Stimulated activated CD8-positive, alpha-beta memory T cell treated with anti-CD3 and anti-CD28 coated beads, Interleukin-15, amount 100 ng/mL, for 1 hour (primary cell): ENCODE data around the gene PARP3.

Experiments used
- DNase-seq: peaks from one replicate; pipeline ENCODE4 v3.0.0-alpha.2; 2020; ENCODE audit warnings: low read depth

The PARP3 gene

GRCh38 chr3:51934139-51934850, 7.9 kb upstream of the PARP3 start:
- DNase-seq = no peak

GRCh38 chr3:51934991-51935885, 6.9 kb upstream of the PARP3 start:
- DNase-seq = no peak

- no peak for DNase-seq
Observed at GRCh38 chr3:51935886-51936755, 6.0 kb upstream of the PARP3 start.

GRCh38 chr3:51937014-51937413, 5.1 kb upstream of the PARP3 start:
- DNase-seq = no peak

DNA sequence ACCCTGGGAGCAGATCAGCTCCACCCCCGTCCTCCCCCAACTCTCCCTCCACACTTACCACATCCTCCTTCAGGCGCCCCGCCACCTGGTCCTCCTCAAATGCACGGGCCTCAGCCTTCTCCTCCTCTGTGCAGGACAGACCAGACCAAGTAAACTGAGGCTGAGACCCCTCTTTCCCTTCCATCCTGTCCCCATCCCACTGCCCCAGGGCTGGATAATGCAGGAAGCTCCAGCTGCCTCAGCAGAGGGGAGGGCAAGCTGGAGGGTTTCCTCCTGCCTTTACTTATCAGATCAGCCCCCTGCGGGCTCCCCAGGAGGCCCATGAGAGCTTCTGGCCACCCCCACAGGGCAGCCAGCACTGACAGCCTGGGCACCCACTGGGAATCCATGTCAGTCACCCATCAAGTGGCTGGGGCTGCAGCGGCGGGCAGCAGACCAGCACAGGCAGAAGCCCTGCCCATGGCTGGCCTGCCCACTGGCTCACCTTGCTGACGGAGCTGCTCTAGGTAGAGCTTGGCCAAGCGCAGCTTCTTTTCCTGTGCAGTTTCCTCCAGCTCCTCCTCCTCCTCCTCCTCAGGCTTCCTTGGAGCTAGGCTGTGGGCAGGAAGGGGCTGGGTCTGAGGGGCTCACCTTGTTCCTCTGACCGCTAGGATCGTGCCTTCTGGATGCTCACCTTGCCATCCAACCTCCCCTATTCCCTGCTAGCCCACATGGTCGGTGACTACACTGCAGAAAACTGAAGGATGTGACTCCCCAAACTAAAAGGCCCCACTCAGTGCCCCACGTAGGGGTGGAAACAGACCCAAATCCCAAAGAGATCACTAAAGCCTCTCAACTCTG, 4.3 kb upstream of the PARP3 start:
- no peak for DNase-seq

- no peak for DNase-seq
Observed at GRCh38 chr3:51938780-51939425, 3.3 kb upstream of the PARP3 start.

DNA sequence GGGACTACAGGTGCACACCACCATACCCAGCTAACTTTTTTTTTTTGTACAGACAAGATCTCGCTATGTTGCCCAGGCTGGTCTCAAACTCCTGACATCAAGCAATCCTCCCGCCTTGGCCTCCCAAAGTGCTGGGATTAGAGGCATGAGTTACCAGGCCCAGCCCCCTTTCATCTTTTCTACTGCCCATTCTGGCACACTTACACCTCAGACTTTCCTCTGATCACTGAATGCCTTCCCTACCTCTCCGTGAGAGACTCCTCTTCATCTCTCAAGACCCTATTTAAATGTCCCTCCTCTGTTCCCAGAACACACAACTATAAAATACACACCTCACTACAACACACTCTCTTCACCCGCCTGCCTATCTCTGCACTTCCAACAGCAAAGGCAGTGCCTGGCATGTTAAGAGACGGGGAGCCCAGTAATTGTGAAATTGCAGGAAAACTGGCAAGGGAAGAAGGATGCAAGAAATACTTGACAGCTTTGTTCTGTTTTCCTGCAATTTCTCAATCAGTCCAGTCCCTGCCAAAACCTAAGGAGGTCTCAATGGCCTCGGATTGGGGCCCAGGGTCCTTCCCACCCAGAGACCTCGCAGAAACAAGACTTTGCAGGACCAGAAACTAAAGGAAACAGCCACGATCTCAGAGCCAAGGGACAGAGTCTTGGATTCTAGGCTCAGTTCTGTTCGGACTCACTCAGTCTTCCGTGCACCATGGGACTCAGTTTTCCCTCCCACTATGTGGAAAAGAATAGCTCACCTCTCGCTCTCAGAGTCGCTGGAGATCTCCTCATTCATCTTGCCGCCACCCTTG, 1.3 kb upstream of the PARP3 start:
- DNase-seq = no peak

GRCh38 chr3:51941463-51941797, 733 bp upstream of the PARP3 start:
- DNase-seq = no peak

DNA sequence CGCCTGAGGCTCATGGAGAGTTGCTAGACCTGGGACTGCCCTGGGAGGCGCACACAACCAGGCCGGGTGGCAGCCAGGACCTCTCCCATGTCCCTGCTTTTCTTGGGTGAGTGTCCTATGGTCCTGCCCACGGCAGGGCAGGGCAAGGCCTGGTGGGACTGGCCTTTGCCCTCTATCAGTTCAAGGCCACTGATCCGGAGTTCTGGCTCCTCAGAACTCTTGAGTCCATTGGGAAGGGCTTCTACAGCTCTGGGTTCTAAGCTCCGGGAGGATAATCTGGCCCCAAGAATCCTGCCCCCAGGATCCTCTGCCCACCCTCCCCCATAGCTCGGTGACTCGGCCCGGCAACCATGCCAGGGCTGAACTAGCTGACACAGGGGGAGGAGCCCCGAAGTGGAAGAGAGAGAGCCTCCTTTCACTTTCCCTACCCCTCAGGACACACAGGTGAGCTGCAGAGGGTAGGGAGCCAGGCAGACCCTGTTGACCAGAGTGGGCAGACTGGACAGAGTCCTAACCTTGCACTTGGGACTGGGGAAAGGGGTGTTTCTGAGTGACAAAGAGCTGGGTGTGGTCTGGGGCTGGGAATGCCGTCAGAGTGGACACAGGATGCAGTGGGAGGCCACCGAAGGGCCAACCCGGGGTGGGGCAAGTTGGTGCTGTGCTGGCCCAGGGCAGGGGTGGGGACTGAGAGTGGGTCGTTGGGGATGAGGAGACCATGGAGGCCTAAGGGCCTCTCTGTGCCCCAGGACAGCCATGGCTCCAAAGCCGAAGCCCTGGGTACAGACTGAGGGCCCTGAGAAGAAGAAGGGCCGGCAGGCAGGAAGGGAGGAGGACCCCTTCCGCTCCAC, 664 bp downstream of the PARP3 start:
- no peak for DNase-seq

GRCh38 chr3:51943451-51944391, 1.6 kb downstream of the PARP3 start:
- DNase-seq = no peak

- no peak for DNase-seq
Observed at GRCh38 chr3:51944451-51945021, 2.4 kb downstream of the PARP3 start.

DNA sequence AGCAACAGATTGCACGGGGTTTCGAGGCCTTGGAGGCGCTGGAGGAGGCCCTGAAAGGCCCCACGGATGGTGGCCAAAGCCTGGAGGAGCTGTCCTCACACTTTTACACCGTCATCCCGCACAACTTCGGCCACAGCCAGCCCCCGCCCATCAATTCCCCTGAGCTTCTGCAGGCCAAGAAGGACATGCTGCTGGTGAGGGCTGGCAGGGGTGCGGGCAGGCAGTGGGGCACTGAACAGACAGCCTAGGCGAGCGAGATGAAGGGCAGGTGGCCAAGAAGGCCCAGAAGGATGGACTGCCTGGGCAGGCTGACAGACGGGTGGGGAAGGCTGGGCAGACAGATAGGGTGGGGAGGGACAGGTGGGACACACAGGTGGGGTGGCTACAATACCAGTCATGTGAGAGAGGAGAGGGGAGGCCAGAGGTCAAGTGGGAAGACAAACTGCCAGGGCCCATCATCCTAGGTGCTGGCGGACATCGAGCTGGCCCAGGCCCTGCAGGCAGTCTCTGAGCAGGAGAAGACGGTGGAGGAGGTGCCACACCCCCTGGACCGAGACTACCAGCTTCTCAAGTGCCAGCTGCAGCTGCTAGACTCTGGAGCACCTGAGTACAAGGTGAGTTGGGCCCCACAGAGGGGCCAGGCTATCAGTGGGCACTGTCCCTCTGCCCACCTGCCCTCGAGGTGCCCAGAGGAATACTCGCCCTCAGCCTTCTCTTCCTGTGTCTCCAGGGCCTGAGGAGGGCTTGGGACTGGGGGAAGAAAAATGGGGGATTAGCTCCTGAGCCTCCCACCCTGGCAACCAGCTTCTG, 3.1 kb downstream of the PARP3 start:
- DNase-seq = no peak

GRCh38 chr3:51945926-51946705, 4.0 kb downstream of the PARP3 start:
- no peak for DNase-seq

DNA sequence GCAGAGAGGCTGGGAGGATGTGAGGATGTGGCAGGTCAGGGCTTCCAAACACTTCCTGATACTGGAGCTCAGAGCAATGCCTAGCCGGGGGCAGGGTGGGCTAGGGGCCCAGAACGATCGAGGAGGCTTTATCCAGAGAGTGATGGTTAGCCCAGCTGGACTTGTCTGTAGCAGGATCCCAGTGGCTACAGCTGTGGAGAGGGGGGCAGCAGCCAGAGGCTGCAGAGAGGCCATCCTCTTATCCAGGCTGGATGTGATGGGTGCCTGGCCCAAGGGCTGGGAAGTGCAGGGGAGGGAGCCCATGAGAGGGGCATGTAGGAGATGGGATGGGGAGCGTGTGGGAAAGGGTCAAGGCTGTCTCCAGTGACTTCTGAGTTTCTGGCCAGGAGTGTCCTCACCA, 4.6 kb downstream of the PARP3 start:
- DNase-seq = no peak

DNA sequence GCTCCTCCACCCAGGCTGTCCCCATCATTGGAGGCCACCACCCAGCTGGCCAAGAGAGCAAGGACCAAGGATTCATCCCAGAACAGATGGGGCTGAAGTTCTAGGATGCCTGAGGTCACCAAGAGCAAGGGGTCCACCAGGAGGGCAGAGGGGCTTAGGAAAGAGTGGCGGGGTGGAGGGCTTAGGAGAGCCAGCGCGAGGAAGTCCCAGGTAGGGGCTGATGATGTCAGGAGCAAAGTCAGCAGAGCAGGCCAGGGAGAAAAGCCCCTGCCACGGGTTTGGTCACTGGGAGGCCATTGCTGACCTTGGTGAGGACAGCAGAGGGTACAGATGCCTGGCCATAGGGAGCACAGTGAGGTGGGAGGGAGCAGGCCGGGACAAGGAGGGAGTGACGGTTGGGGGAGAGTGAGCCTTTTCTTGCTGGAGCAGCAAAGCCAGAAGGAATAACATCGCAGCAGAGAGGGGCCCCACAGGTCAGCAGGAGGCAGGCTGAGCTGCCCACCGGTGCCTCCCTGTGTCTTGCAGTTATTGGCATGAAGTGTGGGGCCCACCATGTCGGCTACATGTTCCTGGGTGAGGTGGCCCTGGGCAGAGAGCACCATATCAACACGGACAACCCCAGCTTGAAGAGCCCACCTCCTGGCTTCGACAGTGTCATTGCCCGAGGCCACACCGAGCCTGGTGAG, 5.2 kb downstream of the PARP3 start:
- no peak for DNase-seq
